Breast epithelium (tissue), 4 donors: ENCODE data around the gene CTNND2. TPM values are rescaled to one million over a fixed set of nuclear protein-coding genes. Genes with fewer than 3 reads are reported as not detected.
"Not testable (repeated sequence)": the region's sequence is repeated elsewhere in the genome, so short reads cannot be mapped to it uniquely, and the experiment has no call there.

ENCODE experiments used
- DNase-seq, 2 donors: peaks; one replicate each; pipeline ENCODE4 v3.0.0-alpha.2; 2019; ENCODE audit warnings: low spot score in 2 of 2
- H3K27ac ChIP-seq, 2 donors: fragments of 200-600 bp; sonication (generic) in 1 of 2; one replicate each; pipeline ENCODE4 v1.5.1; 2016 to 2019; ENCODE audit warnings: mild to moderate bottlenecking in 1 of 2
- H3K27me3 ChIP-seq, 2 donors: fragments of 200-600 bp; sonication (generic) in 1 of 2; one replicate each; pipeline versions ENCODE4 v1.5.1 to v1.6.0; 2017 to 2019; ENCODE audit warnings: control low read depth in 1 of 2, mild to moderate bottlenecking in 1 of 2
- H3K36me3 ChIP-seq: fragments of 200-600 bp; one replicate; pipeline ENCODE4 v1.5.1; 2019
- H3K4me1 ChIP-seq, 2 donors: fragments of 200-600 bp; sonication (generic); one replicate each; pipeline ENCODE4 v1.5.1; 2016 to 2019; ENCODE audit warnings: control low read depth in 1 of 2
- H3K4me3 ChIP-seq, 3 donors: fragments of 200-600 bp; sonication (generic); 1 replicate in 2 of 3; 2 replicates in 1 of 3; pipeline ENCODE4 v1.5.1; 2016 to 2019; ENCODE audit warnings: mild to moderate bottlenecking in 3 of 3, moderate library complexity in 2 of 3
- H3K9me3 ChIP-seq, 2 donors: fragments of 200-600 bp; sonication (generic) in 1 of 2; one replicate each; pipeline ENCODE4 v1.5.1; 2016 to 2019; ENCODE audit warnings: control low read depth in 1 of 2
- POLR2A ChIP-seq: fragments of 450-650 bp; IDR thresholded peaks from one replicate; pipeline ENCODE4 v1.6.1; 2016; ENCODE audit warnings: antibody characterized with exemption, mild to moderate bottlenecking, moderate library complexity
- POLR2AphosphoS5 ChIP-seq, 3 donors: sonication (generic); formaldehyde crosslinking; IDR thresholded peaks; one replicate each; pipeline ENCODE4 v1.6.1; 2017; ENCODE audit warnings: antibody characterized with exemption in 3 of 3
- intact Hi-C: fragments of 100-400 bp; cut with DNase I; formaldehyde crosslinking; loops from one replicate; pipeline ENCODE4 v1.15.1; 2023; ENCODE audit warnings: low total_unique reads
- total RNA-seq, 3 donors: library from RNA; depleted of rRNA; stranded (reverse); fragments of >200 nt; gene quantifications; one replicate each; pipeline ENCODE4 v1.1.0, GENCODE V29; 2016
- TF ChIP-seq, protein P1 (sequence below), 3 donors: fragments of 450-650 bp; IDR thresholded peaks; one replicate each; pipeline ENCODE4 v1.5.1; 2016 to 2017; ENCODE audit warnings: antibody characterized with exemption in 3 of 3, mild to moderate bottlenecking in 3 of 3, moderate library complexity in 3 of 3

The CTNND2 gene
- total RNA-seq, 3 donors from 2014 or later, result 3.3 to 6.0 TPM; not detected in 1

DNA sequence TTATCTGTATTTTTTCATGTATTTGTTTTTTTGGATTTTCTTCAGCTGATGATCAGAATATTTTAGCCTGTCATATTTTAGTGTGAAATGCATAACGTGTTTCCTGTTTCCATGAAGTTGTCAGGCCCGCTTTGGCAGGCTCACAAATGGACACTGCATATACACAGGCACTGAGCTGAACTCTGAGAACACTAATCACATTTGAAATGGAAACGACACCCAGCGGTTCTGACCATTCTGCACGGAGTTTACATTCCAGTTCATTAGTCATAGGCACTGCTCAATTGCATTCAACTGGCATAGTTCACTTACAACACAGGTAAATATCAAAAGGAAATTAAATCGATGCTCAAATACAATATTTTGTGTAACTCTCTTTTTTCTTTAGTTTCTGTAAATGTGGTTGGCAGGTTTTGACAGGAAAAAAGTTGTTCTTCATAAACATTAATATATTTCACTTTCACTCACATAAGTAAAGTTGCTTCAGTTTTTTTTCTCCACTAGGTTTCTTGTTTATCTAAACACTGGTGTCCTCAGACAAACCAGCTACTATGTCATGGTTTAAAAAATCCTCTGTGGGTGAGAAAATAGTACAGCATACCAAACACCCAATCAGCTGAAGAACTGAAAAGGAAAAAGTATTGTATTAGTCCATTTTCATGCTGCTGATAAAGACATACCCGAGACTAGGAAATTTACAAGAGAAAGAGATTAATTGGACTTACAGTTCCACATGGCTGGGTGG is 584.2 kb downstream of the CTNND2 start:
- TF ChIP-seq POLR2AphosphoS5 (IDR thresholded peaks at IDR 0.05) (no peak), POLR2A (no peak)
- TF ChIP-seq, protein P1, sequence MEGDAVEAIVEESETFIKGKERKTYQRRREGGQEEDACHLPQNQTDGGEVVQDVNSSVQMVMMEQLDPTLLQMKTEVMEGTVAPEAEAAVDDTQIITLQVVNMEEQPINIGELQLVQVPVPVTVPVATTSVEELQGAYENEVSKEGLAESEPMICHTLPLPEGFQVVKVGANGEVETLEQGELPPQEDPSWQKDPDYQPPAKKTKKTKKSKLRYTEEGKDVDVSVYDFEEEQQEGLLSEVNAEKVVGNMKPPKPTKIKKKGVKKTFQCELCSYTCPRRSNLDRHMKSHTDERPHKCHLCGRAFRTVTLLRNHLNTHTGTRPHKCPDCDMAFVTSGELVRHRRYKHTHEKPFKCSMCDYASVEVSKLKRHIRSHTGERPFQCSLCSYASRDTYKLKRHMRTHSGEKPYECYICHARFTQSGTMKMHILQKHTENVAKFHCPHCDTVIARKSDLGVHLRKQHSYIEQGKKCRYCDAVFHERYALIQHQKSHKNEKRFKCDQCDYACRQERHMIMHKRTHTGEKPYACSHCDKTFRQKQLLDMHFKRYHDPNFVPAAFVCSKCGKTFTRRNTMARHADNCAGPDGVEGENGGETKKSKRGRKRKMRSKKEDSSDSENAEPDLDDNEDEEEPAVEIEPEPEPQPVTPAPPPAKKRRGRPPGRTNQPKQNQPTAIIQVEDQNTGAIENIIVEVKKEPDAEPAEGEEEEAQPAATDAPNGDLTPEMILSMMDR (IDR thresholded peaks at IDR 0.05), result no peak
- Histone ChIP-seq H3K9me3 (no peaks in the 10 kb centered on the region), H3K4me3 (no peak overlapping the region), H3K36me3 (no peaks in the 10 kb centered on the region), H3K4me1 (no peaks in the 10 kb centered on the region), H3K27me3 (no peaks in the 10 kb centered on the region), H3K27ac (no peak overlapping the region)
- intact Hi-C loops, result no loop called here
- DNase-seq, result no peak

- H3K4me1 ChIP-seq, intact Hi-C loops, H3K36me3 ChIP-seq, DNase-seq, H3K27ac ChIP-seq, H3K4me3 ChIP-seq, H3K27me3 ChIP-seq, H3K9me3 ChIP-seq: not testable (repeated sequence)
Measured at GRCh38 chr5:11313694-11314093, 590.6 kb downstream of the CTNND2 start.

DNA sequence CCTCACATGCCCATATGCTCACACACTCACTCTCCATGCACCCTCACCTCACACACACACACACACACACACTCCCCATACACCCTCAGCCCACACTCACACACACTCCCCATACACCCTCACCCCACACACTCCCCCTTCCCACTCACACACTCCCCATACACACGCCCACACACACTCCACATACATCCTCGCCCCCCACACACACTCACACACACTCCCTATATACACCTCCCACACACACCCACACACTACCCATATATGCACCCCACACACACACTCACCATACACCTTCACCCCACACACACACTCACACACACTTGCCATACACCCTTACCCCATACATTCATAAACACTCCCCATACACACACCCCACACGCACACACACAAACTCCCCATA is 592.5 kb downstream of the CTNND2 start:
- no peak overlapping the region for H3K4me3 ChIP-seq
- DNase-seq, result no peak
- no peaks in the 10 kb centered on the region for H3K4me1 ChIP-seq
- H3K27me3 ChIP-seq, result no peaks in the 10 kb centered on the region
- intact Hi-C loops, result no loop called here
- H3K9me3 ChIP-seq, result no peaks in the 10 kb centered on the region
- no peaks in the 10 kb centered on the region for H3K36me3 ChIP-seq
- TF ChIP-seq POLR2A, result no peak
- no peak for TF ChIP-seq POLR2AphosphoS5 (IDR thresholded peaks at IDR 0.05)
- TF ChIP-seq, protein P1 (IDR thresholded peaks at IDR 0.05), result no peak
- no peak overlapping the region for H3K27ac ChIP-seq

GRCh38 chr5:11311272-11311671 is 593.0 kb downstream of the CTNND2 start:
- no peak for DNase-seq
- Histone ChIP-seq H3K27me3 (no peaks in the 10 kb centered on the region), H3K27ac (no peak overlapping the region), H3K4me3 (no peak overlapping the region), H3K36me3 (no peaks in the 10 kb centered on the region), H3K4me1 (no peaks in the 10 kb centered on the region), H3K9me3 (no peaks in the 10 kb centered on the region)
- intact Hi-C loops, result no loop called here
- TF ChIP-seq POLR2AphosphoS5 (IDR thresholded peaks at IDR 0.05) (no peak), POLR2A (no peak)
- TF ChIP-seq, protein P1 (IDR thresholded peaks at IDR 0.05), result no peak

DNA sequence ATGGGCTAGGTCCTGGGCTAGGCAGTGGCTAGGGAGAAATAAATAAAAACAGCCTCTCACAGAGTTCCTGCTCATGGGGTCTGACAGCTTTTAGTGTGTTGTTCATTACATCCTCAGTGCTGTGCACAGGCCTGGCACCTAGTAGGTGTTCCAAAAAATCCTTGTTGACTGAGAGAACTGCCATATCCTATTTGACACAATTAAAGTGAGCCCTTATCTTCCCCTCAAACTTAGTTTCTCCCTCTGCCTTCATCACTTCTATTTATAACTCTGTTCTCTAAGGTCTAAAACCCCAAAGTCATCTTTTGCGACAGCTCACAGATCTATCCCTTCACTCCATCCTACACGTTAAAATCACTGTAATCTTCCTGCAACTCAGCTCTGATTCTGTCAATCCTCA is 594.1 kb downstream of the CTNND2 start:
- no peaks in the 10 kb centered on the region for H3K36me3 ChIP-seq
- intact Hi-C loops, result no loop called here
- no peak overlapping the region for H3K4me3 ChIP-seq
- H3K27ac ChIP-seq, result no peak overlapping the region
- H3K9me3 ChIP-seq, result no peaks in the 10 kb centered on the region
- DNase-seq, result no peak
- TF ChIP-seq POLR2A (no peak), POLR2AphosphoS5 (IDR thresholded peaks at IDR 0.05) (no peak)
- TF ChIP-seq, protein P1 (IDR thresholded peaks at IDR 0.05), result no peak
- H3K4me1 ChIP-seq, result no peaks in the 10 kb centered on the region
- H3K27me3 ChIP-seq, result no peaks in the 10 kb centered on the region
